ENCODE data around the gene CDKN2A.
A peak's percentile ranks its signal among the peaks of the same experiment; 100 is the strongest.

CDKN2A gene

GRCh38 chr9:21993893-21994555 is at the start of gene CDKN2A:
CDKN2A (minus strand) TSS chr9:21994392.
- Histone ChIP-seq H3K27me3 (ENCODE audit: low read length) (no peaks in the 10 kb centered on the region), H3K4me2 (ENCODE audit: low read depth, low read length, poor library complexity, severe bottlenecking) (peak within 1 kb of the TSS; percentile 93), H3K9ac (ENCODE audit: low read length) (peak within 1 kb of the TSS; percentile 88), H3K79me2 (ENCODE audit: insufficient read depth, low read length) (peaks cover 56% of the 10 kb centered on the region), H3K4me3 (ENCODE audit: insufficient read depth, low read length, poor library complexity, severe bottlenecking) (peak within 1 kb of the TSS; percentile 87), H4K20me1 (ENCODE audit: low read depth, low read length) (peaks cover 7% of the 10 kb centered on the region; the same call in 1 of the 2 replicates), H3K27ac (ENCODE audit: low read depth, low read length) (peak within 1 kb of the TSS; percentile 97), H3K9me3 (ENCODE audit: insufficient read depth, low read length) (no peaks in the 10 kb centered on the region), H3K9me2 (replicated peaks; ENCODE audit: insufficient read depth, low read length) (no peaks in the 10 kb centered on the region), H3F3A (ENCODE audit: insufficient read depth) (peaks cover 8% of the 10 kb centered on the region), H3K36me3 (ENCODE audit: low read length) (peaks cover 21% of the 10 kb centered on the region), H2AFZ (ENCODE audit: low read depth, low read length, severe bottlenecking) (peak within 1 kb of the TSS; percentile 93)
- TF ChIP-seq EZH2phosphoT487 (conservative IDR thresholded peaks at IDR 0.05; ENCODE audit: low read length), result no peak
- TF ChIP-seq CTCF (IDR thresholded peaks at IDR 0.05; ENCODE audit: insufficient read depth, low read length, poor library complexity, severe bottlenecking), result no peak

- Histone ChIP-seq H3K36me3 (ENCODE audit: low read length) (no peaks in the 10 kb centered on the region), H3F3A (ENCODE audit: insufficient read depth) (no peaks in the 10 kb centered on the region), H3K27me3 (ENCODE audit: low read length) (no peaks in the 10 kb centered on the region), H3K9me2 (replicated peaks; ENCODE audit: insufficient read depth, low read length) (no peaks in the 10 kb centered on the region), H4K20me1 (ENCODE audit: low read depth, low read length) (no peaks in the 10 kb centered on the region), H3K9me3 (ENCODE audit: insufficient read depth, low read length) (no peaks in the 10 kb centered on the region), H2AFZ (ENCODE audit: low read depth, low read length, severe bottlenecking) (no peak overlapping the region), H3K4me2 (ENCODE audit: low read depth, low read length, poor library complexity, severe bottlenecking) (no peak overlapping the region), H3K4me3 (ENCODE audit: insufficient read depth, low read length, poor library complexity, severe bottlenecking) (no peak overlapping the region), H3K27ac (ENCODE audit: low read depth, low read length) (no peak overlapping the region), H3K79me2 (ENCODE audit: insufficient read depth, low read length) (no peaks in the 10 kb centered on the region), H3K9ac (ENCODE audit: low read length) (no peak overlapping the region)
- TF ChIP-seq EZH2phosphoT487 (conservative IDR thresholded peaks at IDR 0.05; ENCODE audit: low read length) (no peak), CTCF (IDR thresholded peaks at IDR 0.05; ENCODE audit: insufficient read depth, low read length, poor library complexity, severe bottlenecking) (no peak)
Observed at GRCh38 chr9:22043928-22044327, 49.7 kb upstream of the CDKN2A start.

GRCh38 chr9:22041775-22042174 is 47.6 kb upstream of the CDKN2A start:
- Histone ChIP-seq H2AFZ (ENCODE audit: low read depth, low read length, severe bottlenecking) (no peak overlapping the region), H3K36me3 (ENCODE audit: low read length) (no peaks in the 10 kb centered on the region), H3K27ac (ENCODE audit: low read depth, low read length) (no peak overlapping the region), H3K79me2 (ENCODE audit: insufficient read depth, low read length) (no peaks in the 10 kb centered on the region), H3K27me3 (ENCODE audit: low read length) (no peaks in the 10 kb centered on the region), H3F3A (ENCODE audit: insufficient read depth) (no peaks in the 10 kb centered on the region), H3K4me2 (ENCODE audit: low read depth, low read length, poor library complexity, severe bottlenecking) (no peak overlapping the region), H3K9ac (ENCODE audit: low read length) (no peak overlapping the region), H3K9me3 (ENCODE audit: insufficient read depth, low read length) (no peaks in the 10 kb centered on the region), H4K20me1 (ENCODE audit: low read depth, low read length) (no peaks in the 10 kb centered on the region), H3K4me3 (ENCODE audit: insufficient read depth, low read length, poor library complexity, severe bottlenecking) (no peak overlapping the region), H3K9me2 (replicated peaks; ENCODE audit: insufficient read depth, low read length) (no peaks in the 10 kb centered on the region)
- no peak for TF ChIP-seq EZH2phosphoT487 (conservative IDR thresholded peaks at IDR 0.05; ENCODE audit: low read length)
- TF ChIP-seq CTCF (IDR thresholded peaks at IDR 0.05; ENCODE audit: insufficient read depth, low read length, poor library complexity, severe bottlenecking), result no peak
